Hair follicular keratinocyte (primary cell): Measurements from ENCODE around the gene EEPD1. TPM values are rescaled to one million over a fixed set of nuclear protein-coding genes. Genes with fewer than 3 reads are reported as not detected.

Experiments used
- total RNA-seq: library from RNA; depleted of rRNA; stranded (reverse); fragments of >200 nt; gene quantifications from 2 replicates; pipeline ENCODE4 v1.2.3, GENCODE V29; 2015

EEPD1 gene
- 1.2 and 6.9 TPM in 2 replicates for total RNA-seq

GRCh38 chr7:36152756-36153570 is at the start of gene EEPD1:
EEPD1 (plus strand) TSS chr7:36153254; CDS start chr7:36154325, 1,071 bp downstream.

Other genes starting within 250 kb of the EEPD1 start
- 34.1 and 102 TPM in 2 replicates for gene ANLN, start 236.6 kb downstream of the EEPD1 start, total RNA-seq